GM19452 (cell line): Measurements from ENCODE around the gene HABP4.
A peak's percentile ranks its signal among the peaks of the same experiment; 100 is the strongest.

Source experiments
- ATAC-seq: cut with Tn5 transposase; IDR thresholded peaks from one replicate; pipeline ENCODE4 v1.9.1; 2021; ENCODE audit not compliant: unreplicated experiment

Gene HABP4

GRCh38 chr9:96430377-96430776 lies 19.6 kb upstream of the HABP4 start:
- ATAC-seq, result no peak

GRCh38 chr9:96435345-96435744 lies 14.6 kb upstream of the HABP4 start:
- ATAC-seq, result no peak

DNA sequence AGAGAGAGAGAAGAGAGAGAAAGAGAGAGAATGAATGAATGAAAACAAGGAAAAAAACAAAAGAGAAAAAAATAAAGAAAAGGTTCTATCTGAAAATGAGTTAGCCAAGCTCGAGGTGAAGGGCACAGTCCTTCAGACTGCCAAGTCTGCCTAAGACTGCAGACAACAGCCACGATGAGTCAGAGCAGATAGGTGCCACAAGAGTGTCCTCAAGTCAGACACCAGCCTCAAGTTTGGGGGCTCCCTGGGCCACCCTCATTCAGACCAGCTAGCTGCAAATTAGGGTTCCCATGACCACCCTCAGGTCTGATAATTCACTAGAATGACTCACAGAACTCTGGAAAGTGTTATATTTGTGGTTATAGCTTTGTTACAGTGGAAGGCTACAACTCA lies 13.9 kb upstream of the HABP4 start:
- no peak for ATAC-seq

DNA sequence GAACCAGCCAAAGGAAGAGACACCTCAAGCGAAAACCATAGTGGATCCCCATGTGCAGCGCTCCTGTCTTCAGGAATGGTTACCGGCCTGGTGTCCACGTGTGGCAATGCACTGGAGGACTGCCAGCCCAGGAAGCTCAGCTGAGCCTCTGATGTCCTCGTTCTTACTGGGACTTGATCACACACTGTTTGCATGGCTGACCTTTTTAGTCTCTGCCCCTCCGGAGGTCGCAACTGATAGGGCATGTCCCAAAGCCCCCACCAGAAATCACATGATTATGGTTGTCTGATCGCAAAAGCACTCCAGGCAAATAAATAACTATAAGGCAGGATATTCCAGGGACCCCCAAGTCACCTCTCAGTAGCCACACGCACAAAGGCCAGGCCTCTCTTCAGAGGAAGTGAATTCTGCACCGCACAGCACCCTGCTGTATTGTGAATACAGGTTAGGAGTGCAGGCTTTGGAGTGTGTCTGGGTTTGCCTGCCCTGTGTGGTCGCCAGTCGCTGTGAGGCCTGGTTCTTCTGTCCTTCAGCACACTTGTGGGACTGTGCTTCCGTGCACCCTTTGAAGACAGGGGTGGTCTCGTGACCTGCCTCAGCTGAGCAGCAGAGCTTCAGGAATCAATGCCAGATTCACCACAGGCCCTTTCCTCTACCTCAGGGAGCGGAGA lies 13.4 kb upstream of the HABP4 start:
- ATAC-seq, result no peak

- no peak for ATAC-seq
Measured at GRCh38 chr9:96437454-96437853, 12.5 kb upstream of the HABP4 start.

GRCh38 chr9:96440671-96441199 lies 9.2 kb upstream of the HABP4 start:
- no peak for ATAC-seq

DNA sequence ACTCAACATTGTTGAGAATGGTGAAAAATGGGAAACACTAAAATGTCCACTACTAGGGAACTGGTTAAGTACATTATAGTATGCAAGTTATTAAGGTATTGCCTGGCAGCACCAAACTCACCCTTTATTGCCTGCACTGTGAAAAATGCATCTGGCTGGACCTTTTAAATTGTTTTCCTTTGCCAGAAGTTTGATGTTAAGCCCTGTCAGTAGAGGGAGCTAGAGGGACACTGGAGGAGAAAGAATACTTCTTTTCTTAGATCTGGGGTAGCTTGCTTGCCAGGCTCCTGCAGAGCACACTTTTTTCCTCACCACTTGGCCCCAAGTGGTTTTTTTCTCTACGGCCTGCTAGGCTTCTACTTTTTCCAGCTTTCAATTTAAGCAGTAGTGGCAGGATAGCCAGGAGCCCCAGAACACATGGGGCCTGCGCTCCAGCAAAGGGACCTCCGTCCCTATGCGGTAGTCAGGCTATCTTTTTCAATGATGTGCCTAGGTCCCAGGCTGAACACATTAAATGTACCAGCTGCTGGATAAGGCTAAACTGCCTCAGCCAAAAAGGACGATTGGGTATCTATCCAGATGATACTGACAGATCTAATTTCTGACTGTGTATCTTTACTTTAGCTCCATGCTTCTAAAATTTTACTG lies 8.0 kb upstream of the HABP4 start:
- no peak for ATAC-seq

DNA sequence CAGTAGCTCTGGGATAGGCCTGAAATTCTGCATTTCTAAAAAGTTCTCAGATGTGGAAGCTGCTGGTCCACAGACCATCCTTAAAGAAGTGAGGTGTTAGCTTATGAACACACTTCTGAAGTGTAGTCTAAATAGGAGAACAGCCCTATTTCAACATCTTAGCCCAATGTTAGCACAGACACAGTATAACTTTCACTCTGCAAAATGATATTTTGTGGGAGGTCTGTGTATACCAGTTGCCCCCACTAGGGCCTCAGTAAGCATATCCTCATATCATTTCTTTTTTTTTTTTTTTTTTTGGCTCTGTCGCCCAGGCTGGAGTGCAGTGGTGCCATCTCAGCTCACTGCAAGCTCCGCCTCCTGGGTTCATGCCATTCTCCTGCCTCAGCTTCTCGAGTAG lies 7.5 kb upstream of the HABP4 start:
- ATAC-seq, result no peak

- no peak for ATAC-seq
Measured at GRCh38 chr9:96447406-96447805, 2.6 kb upstream of the HABP4 start.

DNA sequence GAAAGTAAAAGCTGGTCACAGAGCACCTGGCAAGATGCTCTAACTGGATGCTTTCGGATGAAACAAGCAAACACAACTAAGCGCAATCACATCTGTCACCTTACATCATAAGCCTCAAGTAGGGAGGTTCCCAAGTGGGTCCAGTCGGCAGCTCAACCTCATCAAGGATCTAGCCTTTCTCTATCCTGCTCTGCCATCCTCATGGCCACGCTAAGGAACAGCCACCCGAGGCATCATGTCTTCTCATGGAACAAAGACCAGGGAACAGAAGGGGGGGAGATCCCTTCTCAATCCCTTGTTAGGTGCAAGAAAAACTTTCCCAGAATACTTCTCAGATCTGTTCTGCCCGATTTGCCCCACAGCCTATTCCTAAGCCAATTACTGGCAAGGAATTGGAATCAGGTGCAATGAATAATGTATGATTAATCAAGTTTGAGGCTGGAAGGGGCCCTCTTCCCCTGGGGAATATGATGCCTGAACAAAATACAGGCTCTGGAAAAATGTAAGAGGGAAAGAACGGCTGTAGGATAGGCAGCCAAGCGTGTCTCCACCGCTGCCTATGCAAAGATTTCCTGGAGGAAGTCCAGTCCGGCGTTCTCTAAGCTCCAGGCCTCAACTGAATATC lies 1.3 kb upstream of the HABP4 start:
- no peak for ATAC-seq

DNA sequence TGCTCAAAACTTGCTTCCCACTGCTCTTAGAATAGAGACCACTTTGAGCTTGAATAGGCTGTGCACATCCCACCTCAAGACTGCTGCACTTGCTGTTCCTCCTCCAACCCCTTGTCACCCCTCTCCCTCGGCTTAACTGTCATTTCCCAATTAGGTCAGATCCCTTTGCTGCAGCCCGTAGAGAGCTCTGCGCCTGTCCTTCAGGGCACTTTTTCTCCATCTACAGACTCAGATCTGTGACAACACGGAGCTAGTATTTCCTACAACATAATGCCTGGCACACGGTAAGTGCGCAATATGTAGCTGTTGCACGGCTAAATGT lies 485 bp upstream of the HABP4 start:
- ATAC-seq, result peak; percentile 19

DNA sequence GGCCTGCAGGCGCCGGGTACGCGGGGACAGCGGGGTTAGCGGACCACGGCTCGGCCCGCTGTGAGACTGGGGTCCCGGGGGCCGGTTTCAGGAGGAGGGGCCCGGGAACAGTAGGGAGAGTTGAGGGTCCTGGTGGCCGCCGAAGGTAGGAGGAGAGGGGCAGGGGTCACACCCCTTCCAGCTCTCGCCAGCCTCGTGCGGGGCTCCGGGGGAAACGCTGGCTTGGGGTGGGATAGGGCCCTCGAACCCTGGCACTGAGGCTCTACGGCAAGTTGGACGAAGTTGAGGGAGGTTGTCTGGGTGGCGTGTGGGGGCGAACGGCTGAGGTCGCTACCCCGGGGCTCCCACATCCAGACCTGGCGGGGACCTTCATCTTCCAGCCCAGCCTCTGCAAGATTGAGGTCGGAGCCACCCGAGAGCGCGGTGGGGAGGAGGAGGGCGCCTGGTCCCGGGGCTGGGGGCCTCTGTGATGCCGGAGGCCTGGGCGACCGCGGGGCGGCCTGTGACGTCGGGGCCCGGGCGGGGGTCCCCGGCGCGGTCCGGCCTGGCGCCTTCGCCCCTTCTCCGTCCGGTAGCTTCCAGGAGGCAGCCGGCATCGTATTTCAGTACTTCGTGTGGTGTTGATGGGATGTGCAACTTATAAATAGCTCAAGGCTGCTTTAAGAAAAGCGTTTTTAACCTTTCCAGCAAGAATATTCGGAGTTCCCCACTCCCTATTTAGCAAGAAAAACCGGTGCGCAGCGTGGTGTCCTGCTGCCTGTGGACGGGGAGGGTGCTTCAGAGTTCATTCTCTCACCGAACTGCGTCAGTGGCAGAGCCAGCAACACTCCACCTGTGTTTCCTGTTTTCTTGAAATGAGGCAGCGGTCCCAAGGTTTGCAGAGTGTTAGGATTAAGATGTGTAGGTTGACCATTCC lies 902 bp downstream of the HABP4 start:
- no peak for ATAC-seq

DNA sequence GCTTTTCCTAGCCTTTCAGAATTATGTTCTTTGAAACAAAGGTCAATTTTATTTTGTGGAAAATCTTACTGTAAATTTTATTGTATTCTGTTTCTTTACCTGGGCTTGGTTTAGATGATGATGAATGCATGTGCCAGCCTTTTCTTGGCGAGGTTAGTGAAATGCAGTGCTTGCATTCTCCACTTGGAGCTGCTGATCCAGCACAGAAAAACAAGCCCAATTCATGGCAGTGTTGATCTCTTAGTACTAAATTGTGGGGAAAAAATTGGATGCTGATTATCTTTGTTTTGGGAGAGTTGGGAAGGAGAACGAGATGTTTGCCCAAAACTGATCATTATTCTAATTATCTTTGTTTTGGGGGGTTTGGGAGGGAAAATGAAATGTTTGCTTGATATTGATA lies 3.7 kb downstream of the HABP4 start:
- ATAC-seq, result no peak

DNA sequence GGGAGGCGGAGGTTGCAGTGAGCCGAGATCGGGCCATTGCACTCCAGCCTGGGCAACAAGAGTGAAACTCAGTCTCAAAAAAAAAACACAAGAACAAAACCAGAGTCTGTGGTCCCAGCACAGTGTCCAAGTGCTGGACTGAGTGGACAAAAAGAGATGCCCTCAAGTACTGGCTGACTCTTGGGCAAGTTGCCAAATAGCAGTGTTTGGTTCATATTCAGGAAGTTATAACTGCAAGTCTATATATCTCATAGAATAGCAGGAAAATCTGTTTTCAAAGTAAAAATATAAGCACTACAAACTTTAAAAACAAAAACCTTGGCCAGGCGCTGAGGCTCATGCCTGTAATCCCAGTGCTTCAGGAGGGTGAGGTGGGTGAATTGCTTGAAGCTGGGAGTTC lies 7.3 kb downstream of the HABP4 start:
- ATAC-seq, result no peak

- no peak for ATAC-seq
Measured at GRCh38 chr9:96458226-96458625, 8.3 kb downstream of the HABP4 start.

- no peak for ATAC-seq
Measured at GRCh38 chr9:96459268-96460007, 9.5 kb downstream of the HABP4 start.

GRCh38 chr9:96460470-96460869 lies 10.5 kb downstream of the HABP4 start:
- no peak for ATAC-seq

DNA sequence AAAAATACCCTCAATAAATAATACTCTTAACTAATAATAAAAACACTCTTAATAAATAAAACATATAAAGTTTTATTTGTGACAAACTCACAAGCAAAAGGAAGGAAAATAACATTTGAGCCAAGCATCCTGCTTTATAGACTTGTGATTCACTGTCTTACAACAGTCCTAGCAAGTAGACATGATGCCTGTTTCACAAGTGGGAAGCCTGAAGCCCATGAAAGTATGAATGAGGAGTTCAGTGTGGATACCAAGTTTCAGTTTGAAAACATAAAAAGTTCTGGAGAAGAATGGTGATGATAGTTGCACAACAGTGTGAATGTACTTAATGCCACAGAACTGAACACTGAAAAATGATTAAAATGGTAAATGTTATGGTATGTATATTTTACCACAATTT lies 10.9 kb downstream of the HABP4 start:
- no peak for ATAC-seq

DNA sequence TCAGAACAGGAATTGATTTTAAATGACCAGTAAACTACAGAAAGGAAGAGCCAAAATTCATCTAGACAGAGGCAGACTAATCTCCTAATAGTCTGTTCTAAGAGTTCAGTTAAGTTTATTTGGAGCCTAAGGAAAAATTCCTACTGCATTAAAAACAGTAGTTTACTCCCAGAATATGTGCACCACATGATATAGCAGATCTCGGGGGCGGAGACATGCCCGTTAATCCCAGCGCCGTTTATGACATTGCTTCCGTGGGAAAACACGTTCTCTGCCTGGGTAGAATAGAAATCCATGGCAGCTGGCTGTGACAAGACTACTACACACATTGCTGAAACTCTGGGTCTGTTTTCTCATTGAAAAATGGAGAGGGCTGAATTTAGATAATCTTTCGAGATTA lies 11.4 kb downstream of the HABP4 start:
- no peak for ATAC-seq

DNA sequence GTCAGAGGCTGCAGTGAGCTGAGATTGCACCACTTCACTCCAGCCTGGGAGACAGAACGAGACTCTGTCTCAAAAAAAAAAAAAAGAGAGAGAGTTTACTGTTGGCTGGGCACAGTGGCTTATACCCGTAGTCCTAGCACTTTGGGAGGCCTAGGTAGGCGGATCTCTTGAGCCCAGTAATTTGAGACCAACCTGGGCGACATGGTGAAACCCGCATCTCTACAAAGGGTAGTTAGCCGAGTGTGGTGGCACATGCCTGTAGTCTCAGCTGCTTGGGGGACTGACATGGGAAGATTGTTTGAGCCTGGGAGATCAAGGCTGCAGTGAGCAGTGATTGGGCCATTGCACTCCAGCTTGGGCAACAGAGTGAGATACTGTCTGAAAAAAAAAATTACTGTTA lies 12.6 kb downstream of the HABP4 start:
- no peak for ATAC-seq

GRCh38 chr9:96464426-96464825 lies 14.5 kb downstream of the HABP4 start:
- ATAC-seq, result no peak
